GM19372 (cell line): Measurements from ENCODE around the gene NDRG3.

ENCODE experiments used
- ATAC-seq: cut with Tn5 transposase; IDR thresholded peaks from one replicate; pipeline ENCODE4 v1.9.1; 2021; ENCODE audit warnings: mild to moderate bottlenecking, low read depth, moderate library complexity; ENCODE audit not compliant: unreplicated experiment

NDRG3 gene

DNA sequence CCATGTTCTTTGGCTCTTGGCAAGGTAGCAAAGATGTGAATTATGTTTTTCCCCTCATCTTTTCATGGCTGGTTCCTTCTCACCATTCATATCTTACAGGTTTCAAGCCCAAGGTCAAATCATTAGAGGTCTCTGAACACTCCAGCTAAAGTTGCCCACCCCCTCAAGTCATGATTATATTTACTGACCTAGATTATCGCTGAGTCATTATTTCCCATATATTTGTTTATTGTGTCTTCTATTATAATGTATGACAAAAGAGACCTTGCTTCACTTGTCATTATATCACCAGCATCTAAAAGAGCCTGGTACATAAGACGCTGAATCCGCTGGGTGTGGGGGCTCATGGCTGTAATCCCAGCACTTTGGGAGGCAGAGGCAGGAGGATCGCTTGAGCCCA lies 15.2 kb upstream of the NDRG3 start:
- no peak for ATAC-seq

DNA sequence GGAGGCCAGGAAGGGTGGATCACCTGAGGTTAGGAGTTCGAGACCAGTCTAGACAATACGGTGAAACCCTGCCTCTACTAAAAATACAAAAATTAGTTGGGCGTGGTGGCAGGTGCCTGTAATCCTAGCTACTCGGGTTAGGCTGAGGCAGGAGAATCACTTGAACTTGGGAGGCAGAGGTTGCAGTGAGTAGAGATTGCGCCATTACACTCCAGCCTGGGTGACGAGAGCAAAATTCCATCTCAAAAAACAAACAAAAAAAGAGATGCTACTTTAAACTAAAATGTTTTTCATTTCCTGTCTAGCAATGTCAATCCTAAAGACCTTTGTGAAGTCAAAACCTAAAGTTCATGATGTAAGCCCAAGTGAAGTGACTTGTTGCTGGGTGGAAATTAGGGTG lies 14.8 kb upstream of the NDRG3 start:
- no peak for ATAC-seq

DNA sequence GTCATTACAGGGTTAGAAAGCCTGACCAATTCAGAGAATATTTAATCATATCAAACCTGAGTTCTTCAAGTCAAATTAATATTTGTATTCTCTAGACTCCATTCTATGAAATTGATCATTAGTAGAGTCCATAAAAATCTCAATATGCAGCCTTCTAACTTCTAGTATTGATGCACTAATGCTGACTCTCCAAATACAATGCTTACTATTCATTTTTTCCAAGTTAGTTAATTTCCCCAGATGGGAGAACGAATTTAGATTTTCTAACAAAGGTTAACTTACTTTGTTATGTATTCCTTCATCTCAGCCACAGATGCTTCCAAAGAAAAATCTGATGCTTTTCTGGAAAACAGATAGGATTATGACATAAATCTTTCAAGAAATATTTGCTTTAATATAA lies 12.4 kb upstream of the NDRG3 start:
- no peak for ATAC-seq

DNA sequence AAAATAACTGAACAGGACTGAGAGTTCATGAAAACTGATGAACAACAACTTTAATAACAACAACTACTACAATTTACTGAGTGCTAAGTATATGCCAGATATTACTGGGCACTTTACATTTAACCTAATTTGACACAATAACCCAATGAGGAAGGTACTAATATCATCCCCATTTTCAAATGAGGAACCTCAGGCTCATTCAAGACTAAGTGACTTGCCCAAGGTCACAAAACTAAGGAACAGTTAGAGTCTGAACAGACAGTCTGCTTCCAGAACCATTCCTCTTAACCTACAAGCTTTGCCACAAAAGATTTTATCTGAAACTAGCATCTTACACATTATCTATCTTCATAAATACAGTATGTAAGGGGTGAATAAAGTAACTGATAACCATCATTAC lies 10.6 kb upstream of the NDRG3 start:
- no peak for ATAC-seq

DNA sequence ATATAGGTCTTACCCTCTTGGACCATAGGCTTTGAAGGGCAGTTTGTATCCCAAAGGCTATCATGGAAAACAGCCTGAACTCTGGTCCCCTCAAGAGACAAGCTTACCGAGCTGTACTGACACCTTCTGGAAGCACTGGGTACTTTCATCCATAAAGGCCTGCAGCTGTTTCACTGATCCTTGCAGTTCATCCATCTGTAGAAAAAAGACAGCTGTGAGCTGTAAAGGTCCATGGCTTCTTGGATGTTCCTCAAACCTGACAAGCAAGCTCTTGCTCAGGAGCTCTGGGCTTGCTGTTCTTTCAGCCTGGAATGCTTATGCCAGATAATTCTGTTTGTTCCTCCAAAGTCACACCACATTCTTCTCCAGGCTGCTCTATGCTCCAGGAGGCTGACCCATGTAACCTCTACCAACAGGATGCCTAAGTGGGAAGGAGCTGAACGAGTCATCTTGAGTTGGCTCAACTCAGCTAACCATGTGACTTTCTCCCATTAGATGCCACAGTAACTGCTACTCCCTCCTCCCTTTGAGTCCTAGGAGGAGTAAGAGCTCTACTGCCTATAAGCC lies 8.8 kb upstream of the NDRG3 start:
- ATAC-seq = no peak

DNA sequence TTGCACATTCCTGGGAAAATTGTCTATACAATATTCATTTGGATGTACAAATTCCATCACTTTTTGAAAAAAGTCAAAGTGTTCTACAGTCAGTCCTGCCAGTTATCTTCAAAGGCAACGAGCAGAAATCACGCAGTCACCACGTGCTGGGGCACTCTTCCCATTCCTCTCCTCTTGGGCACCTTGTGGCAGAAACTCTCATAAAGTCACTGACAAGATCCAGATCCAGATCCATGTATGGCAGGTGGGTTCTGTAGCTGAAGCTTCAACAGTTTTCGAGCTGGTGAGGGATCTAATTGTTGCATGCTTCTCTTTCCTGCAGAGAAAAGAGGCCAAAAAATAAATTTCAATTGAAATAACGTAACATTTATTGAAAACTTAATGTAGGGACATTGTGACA lies 6.7 kb upstream of the NDRG3 start:
- ATAC-seq = no peak

DNA sequence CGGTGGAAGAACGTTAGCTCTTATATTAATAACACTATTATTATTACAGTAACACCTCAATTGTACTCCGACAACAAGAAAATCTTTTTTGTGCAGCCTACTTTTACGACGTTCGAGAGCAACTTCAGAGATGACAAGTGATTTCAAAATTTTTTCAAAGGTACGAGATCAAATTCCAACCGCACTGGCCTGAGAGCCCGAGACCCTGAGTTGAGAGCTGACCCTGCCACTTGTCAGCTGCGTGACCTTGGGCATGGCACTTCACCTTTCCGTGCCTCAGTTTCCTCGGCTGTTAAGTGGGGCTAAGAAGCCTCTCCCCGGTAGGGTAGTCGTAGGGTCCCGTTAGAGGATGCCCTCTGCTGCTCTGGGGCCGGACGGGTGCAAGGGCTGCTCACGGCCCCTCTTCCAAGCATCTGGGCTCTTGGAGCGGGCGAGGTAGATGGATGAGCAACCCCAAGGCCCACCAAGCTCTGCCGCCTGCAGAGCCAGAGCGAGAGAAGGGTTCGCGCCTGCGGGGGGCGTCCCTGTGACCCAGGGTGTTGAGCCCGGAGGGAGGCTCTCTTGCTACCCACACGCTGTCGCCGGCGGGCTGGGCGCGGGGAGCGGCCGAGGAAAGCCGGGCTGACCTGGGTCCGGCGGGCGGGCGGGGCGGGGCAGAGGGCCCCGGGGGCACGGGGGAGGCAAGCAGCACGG lies 510 bp downstream of the NDRG3 start:
- ATAC-seq = peak; percentile 43

DNA sequence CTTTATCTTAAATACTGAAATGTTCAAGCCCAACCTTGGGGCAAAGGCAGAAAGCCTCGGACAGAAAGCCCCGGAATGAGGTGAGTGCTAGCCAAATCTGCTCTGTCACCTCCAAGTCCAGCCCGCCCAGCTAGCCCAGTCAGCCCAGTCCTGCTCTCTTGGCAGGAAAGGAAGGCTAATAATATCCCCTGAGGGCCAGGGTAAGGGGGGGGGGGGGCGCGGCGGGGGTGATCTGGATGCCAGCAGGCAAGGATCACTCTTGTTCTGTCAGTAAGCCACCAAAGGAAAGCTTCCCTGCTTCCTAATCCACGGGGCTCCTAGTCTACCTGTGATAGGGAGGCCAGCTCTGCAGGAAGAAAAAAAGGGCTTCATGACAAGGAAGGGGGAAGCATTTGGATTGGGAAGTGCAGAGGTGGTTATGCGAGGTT lies 1.1 kb downstream of the NDRG3 start:
- ATAC-seq = no peak

DNA sequence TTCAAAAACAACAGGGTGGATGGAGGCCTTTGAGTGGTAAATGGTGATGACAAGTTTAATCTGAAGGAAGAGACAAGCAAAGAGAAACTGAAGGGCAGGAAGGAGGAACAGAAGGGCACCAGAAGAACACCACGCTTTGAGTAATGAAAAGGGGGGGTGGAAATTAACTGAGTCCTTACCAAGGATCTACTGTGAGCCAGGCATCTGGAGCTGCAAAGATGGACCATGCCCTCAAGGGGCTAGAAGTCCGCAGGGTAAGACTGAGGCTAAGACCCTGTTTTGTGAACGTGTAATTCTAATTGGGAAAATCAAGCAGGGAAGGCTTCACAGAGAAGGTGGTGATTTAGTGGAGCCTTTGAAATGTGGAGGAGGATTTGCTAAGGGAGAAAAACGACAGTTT lies 1.6 kb downstream of the NDRG3 start:
- no peak for ATAC-seq

DNA sequence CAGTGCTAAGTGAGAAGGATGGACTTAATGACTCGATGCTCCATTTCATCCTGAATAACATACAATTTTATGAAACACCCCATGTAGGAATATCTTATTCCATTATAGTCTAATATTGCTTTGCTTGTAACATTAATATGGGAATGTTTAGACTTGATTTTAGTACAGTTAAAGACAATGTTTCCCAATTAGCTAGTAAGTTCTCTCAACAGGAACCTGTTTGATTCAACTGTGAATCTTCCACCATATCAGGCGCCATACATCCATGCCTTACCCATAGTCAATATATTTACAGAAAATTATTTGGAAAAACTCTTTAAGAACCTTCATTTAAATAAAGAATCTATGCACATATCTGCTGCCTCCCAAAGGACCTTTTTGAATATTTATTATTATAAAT lies 3.3 kb downstream of the NDRG3 start:
- no peak for ATAC-seq

DNA sequence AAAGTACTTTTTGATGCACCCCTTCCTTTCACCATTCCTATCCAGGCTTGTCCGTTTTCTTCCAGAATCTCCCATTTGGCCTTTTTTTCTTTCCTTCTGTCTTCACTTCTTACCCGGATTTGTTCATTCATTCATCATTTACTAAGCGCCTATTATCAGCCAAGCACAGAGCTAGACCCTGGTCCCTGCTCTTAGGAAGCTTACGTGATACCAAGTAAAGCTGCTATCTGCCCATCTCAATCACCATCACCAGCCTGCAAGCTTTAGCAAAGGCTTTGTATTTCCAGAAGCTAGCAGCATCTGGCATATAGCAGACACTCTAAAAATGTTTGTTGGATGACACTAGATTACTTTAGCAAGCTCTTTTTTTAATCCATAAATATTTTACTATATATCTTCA lies 4.8 kb downstream of the NDRG3 start:
- no peak for ATAC-seq

DNA sequence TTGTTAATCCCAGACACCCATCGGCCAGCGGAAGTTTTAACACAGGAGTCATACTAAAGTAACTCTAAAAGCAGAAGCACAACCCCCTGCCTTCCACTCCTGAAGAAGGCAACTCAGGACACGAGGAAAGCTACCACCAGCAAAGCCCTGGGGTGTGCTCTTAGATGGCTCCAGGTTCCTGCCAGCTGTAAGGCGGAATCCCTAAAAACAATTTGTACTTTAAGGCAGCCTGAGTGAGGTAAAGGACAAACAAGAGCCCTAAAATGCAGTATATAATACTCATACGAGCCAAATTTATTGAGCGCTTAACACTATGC lies 8.7 kb downstream of the NDRG3 start:
- ATAC-seq = no peak

DNA sequence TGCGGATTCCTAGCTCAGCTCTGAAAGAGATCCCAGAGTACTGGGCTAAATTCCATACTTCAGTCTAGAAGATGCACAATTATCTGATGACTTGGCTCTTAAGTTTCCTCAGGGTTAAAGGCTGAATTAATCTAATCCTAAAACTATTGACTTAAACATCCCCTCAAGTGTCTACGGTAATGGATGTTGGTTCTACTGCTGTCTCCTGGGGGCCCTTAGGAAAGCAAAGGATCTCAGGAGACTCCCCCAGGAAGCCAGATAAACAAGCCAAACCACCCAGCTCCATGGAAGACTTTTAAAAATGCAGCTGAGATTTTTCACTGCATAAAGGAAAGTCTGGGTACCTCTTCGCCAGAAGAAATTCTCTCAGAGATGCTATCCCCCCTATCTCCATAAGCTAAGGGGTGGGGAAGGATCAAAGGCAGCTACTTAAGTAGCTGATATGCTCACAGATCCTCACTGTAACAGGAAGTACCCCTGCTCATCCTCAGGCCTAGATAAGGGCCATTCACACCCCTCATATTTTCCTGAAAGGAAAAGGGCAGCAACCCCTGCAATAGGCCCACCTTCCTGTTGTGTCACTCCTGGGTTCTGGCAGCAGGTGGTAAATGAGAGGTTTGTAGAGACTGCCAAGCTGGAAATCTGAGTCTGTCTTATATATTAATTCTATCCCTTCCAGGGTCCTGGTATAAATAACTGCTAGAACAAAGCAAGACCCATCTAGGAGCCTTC lies 9.3 kb downstream of the NDRG3 start:
- no peak for ATAC-seq

DNA sequence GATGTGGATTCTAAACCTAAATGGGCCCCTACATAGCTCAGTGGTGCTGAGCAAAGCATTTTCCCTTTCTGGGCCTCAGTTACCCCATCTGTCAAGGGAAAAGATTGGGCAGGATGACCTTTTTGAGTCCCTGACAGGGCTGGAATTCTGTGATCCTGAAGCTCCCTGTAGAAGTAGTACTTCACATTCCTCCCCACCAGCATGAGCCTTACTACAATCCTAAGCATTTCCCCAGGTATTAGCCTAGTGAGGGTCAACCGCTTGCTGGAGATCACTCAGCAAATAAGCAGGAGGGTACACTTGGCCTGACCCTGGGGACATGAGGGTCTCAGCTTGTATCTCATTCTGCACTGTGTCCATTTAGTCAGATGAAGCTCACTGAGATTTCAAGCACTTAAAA lies 13.4 kb downstream of the NDRG3 start:
- no peak for ATAC-seq

DNA sequence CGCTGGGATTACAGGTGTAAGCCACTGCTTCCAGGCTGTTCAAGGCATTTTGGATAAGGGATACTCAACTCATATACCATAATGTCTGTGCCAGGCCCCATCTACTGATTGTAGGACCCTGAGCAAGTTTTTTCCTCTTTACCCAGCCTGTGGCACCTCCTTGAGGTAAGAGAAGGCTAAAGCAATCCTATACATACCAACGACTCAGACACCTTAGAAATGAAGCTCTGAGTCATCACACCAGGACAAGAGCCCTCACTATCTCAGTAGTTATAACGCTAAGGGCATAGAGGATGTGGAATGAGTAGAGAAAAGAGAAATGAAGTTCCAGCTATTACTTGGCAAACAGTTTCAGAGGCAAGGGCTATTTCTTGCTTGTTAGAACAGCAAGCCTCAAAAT lies 16.9 kb downstream of the NDRG3 start:
- ATAC-seq = no peak

DNA sequence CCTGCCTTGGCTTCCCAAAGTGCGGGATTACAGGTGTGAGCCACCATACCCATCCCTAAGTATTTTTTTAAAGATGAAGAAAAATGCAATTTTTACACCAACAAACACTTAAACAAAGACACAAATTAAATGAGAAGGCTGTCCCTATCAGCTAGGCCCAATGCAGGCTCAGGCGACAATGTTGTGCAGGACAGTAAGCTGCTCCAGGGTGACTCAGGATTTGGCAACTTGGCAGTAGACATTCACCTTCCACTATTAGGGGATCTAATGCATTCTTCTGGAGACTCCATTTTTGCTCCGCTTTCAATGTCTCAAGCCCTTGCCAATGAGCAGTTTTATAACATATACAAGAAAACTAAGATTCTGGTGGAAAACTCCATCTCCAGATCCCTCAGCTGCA lies 19.7 kb downstream of the NDRG3 start:
- ATAC-seq = no peak

DNA sequence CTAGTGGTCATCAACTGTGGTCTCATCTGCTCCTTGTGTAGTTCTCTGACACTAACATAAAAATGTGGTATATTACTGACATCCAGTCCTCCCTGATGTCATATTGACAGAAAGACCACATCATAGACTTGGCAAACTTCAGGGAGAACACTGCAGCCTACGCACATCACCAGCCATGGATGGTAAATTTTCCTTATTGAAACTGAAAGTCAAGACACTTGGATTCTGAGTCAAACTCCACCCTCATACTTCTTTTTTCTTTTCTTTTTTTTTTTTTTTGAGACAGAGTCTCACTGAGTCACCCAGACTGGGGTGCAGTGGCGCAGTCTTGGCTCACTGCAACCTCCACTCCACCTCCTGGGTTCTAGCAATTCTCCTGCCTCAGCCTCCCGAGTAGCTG lies 25.4 kb downstream of the NDRG3 start:
- ATAC-seq = no peak

DNA sequence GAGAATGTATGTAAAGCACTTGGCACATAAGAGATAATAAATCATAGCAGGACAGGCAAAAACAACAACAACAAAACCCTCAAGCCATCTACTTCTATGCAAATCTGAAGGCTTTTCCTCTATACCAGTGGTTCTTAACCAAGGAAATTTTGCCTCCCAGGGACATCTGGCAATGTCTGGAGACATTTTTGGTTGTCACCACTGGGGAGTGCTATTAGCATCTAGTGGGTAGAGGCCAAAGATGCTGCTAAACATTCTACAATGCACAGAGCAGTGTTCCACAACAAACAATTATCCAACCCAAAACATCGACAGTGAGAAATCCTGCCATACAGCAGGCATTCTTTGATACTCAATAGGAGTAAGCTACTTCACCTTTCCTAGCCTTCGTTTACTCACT lies 28.2 kb downstream of the NDRG3 start:
- ATAC-seq = no peak

DNA sequence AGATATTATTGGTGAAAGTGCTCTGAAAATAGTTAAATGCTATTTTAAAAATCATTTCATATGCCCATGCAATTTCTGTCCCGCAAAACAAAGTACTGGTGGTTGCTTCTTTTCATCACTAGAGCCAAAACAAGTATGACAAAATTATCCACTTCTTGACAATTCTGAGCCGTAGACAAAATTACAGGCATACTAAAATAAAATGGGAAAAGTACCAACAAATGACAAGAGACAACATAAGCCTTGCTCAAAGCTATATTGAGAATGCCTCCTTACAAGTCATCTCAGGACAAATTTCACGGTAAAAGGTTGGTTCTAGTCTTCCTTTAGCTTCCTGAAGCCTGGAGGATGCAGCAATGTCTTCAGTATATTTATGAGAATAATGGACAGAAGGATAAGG lies 28.9 kb downstream of the NDRG3 start:
- ATAC-seq = no peak

DNA sequence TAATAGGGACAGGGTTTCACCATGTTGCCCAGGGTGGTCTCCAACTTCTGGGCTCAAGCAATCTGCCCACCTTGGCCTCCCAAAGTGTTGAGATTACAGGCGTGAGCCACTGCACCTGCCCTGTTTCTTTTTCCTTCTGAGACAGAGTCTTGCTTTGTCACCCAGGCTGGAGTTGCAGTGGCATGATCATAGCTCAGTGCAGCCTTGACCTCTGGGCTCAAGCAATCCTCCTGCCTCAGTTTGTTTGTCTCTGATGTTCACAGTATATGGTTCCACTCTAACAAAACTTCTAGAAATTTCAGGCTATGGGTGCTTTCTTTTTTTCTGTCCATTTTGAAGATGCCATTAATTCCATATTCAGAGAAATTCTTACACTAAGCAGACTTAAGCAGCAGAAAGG lies 33.1 kb downstream of the NDRG3 start:
- ATAC-seq = no peak

DNA sequence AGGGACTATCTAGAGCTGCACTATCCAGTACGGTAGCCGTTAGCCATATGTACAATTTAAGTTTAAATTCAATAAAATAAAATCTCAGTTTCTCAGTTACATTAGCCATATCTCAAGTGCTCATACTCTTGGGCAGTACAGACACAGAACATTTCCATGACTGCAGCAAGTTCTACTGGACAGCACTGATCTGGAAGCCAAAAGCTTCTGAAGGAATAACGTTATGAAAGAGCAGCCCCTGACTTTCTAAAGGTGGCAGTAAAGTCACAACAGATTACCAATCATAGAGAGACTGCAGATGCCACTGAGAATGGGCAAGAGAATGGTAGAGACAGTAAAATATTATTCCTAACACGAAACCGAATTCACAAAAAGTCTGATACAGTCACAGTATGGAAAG lies 36.8 kb downstream of the NDRG3 start:
- no peak for ATAC-seq

DNA sequence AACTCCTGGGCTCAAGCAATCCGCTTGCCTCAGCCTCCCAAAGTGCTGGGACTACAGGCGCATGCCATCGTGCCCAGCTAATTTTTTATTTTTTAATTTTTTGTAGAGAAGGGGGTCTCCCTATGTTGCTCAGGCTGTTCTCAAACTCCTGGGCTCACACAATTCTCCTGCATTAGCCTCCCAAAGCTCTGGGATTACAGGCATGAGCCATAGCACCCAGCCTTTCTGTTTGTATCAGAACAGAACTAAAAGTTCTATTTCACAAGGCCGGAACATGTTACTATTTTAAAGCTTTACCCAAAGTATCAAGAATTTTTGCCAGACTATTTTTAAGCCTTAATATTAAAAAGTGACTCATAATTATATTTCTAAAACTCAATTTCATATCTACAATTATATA lies 42.4 kb downstream of the NDRG3 start:
- no peak for ATAC-seq
